AG08396 (cell line): ENCODE results near the gene TGFA.
"Not testable (repeated sequence)": the region's sequence is repeated elsewhere in the genome, so short reads cannot be mapped to it uniquely, and the experiment has no call there.

Experiments used
- DNase-seq: peaks from one replicate; pipeline ENCODE4 v3.0.0; 2012; ENCODE audit warnings: low spot score, mixed read lengths

Gene TGFA

DNA sequence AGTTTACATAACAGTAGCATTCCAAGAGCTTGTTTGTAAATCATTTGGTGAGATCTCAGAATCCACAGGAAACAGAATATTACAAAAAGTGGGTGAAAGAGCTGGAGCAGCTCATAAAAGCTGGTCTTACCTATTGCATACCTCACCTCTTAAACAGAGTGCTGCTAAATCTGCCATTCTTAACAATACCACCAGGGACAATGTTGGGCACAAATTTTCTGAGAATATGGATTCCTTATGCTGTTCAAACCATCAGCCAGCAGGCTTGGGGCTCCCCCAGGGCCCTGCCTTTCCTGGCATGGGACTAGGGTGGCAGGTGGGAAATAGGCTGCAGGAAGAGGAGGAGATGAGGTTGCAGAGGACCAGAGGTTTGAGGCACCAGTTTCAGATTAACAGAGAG, 55.6 kb downstream of the TGFA start:
- no peak for DNase-seq

DNA sequence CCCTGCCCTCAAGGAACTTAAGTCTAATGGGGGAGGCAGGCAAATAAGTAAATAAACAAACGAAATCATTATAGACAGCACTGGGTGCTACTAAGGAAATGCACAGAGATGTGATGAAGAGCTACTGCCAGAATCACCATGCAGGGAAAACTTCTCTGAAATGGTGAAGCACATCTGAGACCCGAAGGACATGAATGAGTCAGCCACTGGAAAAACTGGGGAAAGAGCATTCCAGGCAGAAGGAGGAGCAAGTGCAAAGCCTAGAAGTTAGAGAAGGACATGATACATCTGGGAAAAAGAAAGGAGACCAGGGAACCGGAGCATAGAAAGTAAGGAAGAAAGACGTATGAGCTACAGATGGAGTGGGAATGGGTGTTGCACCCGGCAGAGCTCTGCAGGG, 56.8 kb downstream of the TGFA start:
- no peak for DNase-seq

DNA sequence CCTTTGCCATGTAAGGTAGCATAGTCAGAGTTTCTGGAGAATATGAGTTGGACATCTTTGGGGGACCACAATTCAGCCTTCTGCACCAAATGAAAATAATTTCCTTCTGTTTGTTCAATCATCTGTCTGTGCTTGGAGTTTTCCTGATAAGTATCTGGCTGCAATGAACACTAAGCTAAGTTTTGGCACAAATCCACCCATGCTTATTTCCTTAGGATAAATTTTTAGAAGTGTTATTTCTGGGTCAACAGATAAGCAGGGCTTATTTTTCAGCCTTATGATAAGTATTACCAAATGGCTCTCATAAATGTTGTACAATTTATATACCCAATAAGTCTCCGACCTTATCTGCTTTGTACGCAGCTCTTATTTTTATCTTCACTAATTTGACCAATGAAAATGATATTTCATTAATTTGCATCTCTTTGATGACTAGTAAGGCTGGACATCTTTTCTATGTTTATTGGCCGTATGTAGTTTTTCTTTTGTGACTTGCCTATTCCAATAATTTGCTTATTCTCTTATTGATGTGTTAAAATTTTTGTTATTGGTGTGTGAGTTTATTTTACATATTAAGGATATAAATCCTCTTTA, 59.2 kb downstream of the TGFA start:
- DNase-seq: no peak

DNA sequence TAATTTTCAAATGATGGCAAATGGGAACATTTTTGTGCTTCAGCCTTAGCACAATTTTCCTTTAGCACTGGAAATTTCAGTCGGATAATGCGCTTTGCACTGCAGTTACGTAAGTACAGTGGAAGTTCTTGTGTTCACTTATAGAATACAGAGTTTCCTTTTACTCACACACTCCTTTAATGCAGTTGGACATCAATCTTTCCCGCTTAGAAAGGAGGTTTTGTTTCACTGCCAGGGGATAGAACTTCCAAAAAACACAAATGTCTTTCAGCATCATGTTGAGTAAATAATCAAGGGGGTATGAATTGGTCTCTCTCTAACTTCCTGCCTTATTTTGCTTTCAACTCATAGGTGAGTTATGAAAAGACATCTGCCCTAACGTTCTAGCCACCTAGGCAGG, 63.2 kb downstream of the TGFA start:
- no peak for DNase-seq

DNA sequence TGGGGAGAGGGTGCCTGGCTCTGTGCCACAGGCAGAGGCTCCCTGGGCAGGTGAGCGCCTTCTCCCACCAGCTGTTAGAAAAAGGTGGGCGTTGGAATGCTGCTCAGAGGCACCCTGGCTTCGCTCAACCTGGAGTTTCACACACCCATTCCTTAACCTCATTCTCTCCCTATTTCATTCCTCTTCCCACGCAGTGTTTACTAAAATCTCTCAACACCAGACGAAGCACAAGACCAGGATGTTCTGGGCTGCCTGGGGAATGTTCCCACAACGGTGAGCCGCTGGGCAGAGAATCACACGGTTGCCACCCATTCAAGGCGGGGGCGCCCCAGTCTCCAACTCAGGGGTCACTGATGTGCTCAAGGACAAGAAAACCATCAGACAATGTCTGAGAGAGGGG, 64.5 kb downstream of the TGFA start:
- DNase-seq: no peak

DNA sequence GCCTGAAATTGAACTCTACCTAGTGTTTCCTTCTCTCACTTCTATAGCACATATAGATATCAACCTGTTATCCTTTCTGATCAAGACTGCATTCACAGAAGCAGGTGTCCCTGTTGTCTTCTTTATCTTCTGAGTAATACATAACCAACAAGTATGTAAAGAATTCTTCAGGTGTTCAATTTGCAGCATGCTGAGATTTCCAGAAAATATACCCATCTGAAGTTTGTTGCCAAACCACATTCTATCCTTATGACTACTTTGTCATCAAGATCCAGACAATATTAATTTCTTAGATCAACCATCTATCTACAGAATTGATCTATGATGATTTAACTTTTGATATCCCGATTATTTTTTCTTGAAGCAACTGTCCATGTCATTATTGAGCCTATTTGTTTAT, 69.5 kb downstream of the TGFA start:
- no peak for DNase-seq

DNA sequence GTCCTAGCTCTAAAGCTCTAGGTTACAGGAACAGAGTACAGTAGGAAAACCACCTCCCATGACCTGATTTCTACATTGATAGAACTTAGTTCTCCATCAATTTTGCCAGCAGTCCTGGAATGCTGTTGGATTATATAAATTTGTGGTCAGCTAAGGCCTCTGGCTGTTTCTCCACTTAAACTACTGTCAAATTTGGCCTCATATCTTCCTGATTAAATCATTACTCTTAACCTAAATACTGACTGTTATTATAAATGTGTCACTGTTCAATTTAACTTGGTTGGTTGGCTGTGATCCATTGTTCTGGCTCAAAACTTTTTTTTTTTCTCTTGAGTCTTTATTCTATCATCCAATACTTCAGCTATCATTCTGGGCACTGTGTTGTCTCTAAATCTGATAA, 71.2 kb downstream of the TGFA start:
- no peak for DNase-seq

DNA sequence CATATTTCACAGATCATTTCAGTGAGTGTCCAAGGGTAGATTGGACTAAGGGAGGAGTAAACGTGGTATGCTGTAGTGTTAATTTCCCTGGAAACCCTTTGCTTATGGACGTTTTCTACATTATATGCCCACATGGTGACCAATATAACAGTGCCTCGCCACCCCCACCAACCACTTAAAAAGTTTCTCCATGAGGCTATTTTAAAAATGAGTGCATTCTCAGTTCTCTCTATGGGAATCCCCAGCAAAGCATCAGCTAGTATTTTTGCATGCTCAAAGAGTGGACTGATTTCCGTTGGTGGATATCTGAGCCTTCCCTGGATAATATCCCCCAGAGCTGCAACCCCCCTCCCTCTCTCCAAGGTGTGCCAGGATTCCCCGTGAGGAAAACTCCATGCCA, 73.2 kb downstream of the TGFA start:
- DNase-seq: no peak

DNA sequence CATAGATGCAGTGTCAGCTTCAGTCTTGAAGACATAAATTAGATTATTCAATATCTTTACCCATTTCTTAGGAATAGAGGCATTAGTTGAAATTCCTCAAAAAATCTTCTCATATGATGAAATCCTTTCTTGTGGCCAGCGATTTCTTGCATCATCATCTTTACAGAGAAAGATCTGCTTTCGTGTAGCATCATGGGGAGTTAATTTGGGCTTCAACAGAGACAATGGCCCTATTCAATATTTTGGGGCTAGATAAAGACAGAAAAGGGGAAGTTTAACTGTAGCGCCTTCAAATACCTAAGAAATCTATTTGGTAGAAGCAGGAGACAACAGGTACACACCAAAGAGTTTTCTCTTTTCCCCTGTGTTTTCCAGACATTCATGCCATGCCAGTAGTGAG, 73.8 kb downstream of the TGFA start:
- DNase-seq: no peak

DNA sequence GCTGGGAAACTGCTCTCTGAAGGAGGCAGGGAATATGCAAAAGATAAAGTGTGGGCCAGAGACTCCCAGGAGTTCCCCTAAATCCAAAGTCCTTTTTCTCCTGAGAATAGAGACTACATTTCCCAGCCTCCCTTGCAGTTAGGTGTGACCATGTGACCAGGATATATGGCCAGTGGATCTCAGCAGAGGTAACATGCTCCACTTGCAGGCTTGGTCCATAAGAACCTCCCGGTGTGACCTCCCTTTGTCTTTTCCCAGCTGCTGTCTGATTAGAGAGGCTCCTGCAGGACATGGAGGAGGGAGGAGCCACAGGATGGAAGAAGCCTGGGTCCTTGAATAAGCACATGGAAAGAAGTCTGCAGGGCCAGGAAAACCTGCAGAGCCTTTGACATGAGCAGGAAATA, 76.2 kb downstream of the TGFA start:
- DNase-seq: no peak

DNA sequence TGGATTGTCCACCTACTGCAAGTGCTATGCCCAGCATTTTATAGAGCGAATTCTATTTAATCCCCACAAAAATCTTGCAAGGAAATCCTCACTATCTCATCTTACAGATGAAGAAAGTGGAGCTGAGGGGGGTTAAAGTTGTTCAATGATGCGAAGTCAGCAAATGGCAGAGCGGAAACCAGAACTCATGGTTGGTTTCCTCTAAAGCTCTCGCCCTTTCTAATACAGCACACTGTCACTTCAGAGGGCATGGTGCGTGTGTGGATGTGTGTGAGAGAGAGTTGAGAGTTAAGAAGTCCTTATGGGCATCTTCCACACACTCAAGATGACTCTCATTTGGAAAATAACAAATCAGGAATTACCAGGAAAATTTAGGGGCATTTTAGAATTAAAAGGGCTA, 78.4 kb downstream of the TGFA start:
- no peak for DNase-seq

DNA sequence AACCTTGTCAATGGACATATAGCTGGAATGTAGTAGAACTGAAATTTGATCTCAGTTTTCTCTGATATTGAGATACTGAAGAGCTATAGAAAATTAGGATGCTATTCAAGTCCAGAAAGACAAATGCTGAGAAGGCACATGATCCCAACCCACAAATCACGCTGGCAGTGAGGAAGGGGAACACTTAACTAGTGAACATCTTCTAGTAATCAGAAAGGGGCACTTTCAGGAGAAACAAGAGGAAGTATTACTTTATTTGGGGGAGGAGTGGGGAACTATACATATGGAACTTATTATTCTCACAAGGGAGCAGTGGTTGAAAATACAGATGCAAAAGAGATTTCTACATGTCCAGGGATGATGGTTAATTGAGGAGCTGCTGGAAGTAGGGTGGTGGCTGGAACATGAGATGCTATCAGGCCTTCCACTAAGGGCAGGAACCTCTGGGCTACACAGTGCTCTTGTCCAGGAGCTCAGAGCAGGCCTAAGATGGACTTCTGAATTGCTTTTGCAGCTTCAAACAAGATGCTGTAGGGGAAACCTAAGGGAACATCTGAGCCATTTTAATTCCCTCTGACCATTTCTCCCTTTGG, 79.3 kb downstream of the TGFA start:
- DNase-seq: no peak

DNA sequence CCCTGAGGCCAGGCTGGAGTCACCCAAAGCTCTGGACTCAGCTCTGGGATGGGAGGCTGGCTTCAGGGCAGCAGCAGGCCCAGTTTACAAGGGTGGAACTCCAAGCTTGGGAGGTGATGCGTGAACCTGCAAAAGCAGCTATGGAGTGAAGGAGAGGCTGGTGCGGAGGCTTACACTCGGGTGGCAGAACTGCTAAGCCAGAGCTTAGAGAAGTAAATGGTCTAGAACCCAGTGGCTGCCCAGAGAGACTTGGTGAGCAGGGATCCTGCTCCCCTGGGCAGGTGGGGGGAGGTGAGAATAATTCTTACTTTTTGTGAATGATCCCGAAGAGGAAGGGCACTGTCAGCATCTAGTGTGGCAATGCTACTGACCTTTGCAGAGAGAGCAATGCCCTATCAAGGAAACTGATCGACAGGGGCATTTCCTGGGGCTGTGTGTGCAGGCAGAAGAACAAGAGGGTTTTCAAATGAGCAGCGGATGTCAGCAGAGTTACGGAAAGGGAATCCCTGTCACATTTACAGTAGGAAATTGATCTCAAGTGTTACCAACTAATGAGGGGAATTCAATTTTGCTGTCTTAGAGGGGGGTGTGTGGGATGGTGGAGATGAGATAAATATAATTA, 80.4 kb downstream of the TGFA start:
- DNase-seq: no peak

DNA sequence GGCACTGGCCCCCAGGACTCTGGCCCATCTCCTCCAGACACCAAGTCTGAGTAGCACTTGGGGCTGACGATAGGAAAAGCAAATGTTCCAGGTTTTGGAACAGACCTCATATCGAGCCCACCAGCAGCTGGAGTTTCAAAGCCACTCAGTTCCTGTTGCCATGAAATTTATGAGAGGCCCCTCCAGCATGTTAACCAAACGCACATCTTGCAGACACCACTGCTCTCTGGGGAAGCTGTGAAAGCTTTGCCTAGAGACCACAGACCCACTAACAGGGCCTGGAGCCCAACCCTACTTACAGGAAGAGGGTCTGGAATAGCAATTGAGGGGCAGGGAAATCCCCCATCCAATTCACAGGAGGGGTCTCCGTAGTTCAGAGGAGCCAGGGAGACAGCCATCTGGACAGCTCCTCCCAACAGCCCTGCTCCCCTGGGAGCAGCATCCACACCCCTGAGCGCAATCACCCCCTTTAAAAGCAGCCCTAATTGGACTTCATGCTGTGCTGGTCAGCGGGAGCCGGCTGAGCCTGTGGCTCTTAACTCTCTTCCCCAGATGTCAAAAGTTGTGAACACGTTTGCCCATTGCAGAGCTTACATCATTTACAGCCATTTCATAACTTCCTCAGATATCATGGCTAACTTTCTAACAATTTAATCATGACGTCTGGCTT, 81.3 kb downstream of the TGFA start:
- no peak for DNase-seq

DNA sequence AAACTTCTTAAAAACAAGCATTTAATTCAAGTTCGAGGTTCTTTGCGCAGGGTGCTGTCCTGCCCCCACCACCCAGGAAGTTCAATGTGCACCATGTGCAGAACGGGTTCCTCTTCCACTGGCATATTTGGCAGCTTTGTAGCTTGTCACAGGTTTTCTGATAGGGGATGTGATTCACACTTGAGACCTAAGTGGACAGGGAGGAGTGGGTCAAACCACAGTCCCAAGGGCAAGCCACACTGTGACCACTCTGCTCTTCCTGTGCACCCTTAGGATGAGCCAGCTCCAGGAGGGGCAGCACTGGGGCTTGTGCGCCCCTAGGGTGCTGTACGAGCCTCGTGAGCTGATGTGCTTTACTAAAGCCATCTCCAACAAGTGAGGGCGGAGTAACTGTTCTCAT, 82.5 kb downstream of the TGFA start:
- DNase-seq: no peak

DNA sequence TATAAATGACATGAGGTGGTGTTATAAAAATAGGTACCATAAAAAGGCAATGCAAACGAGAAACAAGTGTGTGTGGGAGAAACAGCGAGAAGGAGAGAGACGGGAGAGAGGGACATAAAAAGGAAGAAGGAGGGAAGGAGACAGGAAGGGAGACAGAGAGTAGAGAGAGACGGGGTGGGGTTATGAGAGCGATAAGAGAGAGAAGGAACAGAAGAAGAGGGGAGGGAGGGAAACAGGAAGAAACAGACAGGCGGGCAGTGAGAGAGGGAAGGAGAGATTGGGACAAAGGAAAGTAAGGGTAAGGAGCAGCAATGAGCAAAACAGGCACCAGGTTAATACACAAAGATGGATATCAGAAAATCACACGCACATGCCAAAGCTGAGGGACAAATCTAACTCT, 83.7 kb downstream of the TGFA start:
- DNase-seq: no peak

DNA sequence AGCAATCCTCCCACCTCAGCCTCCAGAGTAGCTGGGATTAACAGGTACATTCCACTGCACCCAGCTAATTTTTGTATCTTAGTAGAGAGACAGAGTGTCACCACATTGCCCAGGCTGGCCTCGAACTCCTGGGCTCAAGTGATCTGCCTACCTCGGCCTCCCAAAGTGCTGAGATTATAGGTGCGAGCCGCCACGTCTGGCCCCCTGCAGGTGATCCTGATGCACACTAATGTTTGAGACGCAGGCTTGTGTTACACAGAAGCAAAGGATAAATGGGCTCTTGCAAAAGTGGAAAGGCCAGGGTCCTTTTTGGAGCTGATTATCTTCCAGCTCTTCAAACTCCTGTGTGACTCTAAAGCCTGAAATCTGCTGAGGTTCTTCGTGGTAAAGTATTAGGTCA, 84.2 kb downstream of the TGFA start:
- DNase-seq: no peak

DNA sequence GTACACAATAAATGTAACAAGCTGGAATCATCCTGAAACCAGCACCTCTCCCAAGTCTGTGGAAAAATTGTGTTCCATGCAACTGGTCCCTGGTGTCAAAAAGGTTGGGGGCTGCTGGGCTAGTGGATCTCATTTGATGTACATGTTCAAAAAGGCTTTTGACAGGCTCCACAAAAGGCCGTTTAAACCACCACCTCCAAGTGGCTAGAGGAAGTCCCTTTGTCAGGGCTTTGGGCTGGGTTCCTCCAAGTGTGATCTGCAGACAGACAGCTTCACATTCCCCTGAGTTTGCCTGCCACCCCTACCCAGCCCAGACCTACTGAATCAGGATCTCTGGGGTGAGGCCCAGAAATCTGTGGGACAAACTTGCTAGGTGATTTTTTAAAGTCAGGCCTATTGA, 84.7 kb downstream of the TGFA start:
- DNase-seq: no peak

DNA sequence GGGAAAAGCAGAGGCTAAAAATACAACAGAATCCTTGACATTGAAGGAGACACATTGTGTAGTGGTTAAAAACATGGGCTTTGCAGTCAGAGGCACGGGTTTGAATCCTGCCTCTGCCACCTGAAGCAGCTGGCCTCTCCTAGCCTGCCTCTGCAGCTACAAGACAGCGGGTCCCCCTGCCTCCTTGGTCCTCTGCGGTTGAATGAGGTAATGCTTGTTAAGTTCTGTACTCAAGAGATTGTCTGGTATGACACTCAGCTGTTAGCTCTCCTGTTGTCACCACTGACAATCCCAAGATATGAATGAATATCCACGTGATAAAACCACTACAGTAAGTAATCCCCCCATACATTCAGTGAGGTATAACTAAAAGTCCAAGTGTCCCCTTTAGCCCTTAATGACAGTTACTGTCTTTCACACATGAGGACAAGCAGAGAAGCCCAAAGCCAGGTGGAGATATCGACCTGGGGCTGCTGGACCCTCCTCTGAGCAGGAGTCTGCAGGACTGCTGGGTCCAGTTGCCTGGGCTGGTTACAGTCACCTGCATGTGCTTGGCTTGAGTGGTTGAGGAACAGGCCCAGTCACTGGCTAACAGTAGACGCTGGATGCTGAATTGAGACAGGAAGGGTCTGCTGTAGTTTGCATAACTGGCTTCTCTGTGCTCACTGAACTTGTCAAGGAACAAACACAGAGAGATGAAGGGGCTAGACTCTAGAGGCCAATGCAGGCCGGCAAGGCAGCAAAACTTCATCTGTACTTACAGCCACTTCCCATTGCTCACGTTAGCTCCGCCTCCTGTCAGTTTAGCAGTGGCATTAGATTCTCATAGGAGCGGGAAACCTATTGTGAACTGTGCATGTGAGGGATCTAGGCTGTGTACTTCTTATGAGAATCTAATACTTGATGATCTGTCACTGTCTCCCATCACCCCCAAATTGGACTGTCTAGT, 85.5 kb downstream of the TGFA start:
- DNase-seq: no peak

DNA sequence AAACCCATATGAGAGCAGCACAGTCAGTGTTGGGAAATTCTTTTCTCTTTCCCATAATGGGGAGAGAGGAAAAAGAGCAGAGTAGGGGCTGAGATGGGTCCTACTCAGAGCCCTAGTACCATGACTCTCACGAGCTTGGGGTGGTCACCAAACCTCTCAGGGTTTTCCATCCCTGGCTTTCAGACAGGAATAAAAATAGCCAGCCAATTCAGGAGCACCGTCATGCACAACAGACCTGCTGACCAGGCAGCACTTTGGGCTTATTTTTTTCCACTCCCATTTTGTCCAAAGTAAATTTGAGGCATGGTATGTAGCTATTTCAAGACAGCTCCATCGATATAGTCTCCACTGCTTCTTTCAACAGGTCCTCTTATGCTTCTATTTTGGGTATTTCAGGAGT, 86.4 kb downstream of the TGFA start:
- no peak for DNase-seq

DNA sequence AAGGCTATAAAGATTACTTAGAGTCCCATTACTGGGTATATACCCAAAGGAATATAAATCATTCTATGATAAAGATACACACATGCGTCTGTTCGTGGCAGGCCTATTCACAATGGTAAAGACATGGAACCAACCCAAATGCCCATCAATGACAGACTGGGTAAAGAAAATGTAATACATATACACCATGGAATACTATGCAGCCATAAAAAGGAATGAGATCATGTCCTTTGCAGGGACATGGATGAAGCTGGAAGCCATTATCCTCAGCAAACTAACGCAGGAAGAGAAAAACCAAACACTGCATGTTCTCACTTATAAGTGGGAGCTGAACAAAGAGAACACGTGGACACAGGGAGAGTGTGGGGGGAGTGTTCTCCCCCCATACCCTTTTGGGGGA, 87.0 kb downstream of the TGFA start:
- not testable (repeated sequence) for DNase-seq

DNA sequence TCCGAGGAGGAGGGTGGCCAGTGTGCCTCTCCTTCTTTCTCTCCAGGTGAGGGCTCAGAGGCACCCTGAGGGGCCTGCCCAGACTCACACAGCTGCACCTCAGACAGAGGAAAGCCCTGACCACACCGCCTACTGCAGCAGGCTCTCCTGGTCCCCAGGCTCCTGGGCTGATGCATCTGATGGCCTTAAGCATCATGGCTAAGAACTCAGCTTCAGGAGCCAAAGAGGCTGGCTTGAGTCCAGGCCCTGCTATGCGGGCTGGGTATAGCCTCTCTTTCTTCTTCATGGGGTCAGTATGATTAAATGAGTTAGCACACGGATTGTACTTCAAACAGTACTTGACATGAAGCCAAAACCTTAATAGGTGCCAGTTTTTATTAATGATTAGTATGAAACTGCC, 89.6 kb downstream of the TGFA start:
- no peak for DNase-seq
